MG63 (cell line): ENCODE data around the gene CD207. TPM values are rescaled to one million over a fixed set of nuclear protein-coding genes. Genes with fewer than 3 reads are reported as not detected.

Source experiments
- total RNA-seq: library from RNA; depleted of rRNA; stranded (reverse); fragments of >200 nt; shearing (Covaris generic); gene quantifications from 2 replicates; pipeline ENCODE4 v1.2.3, GENCODE V29; 2014; ENCODE audit warnings: low replicate concordance; rRNA removed

Gene CD207
- total RNA-seq, 1 experiment from 2014 or later = not detected

Other genes with a start within 250 kb of the CD207 start
- 3.4 and 13.3 TPM in 2 replicates for gene ADD2, start 67.6 kb downstream of the CD207 start, total RNA-seq
- gene FIGLA, start 45.2 kb downstream of the CD207 start, total RNA-seq = not detected in 2 replicates
- gene CLEC4F, start 15.2 kb downstream of the CD207 start, total RNA-seq = not detected in 2 replicates
- 1.9 TPM in 1 of 2 replicates, not detected in the other for gene VAX2, start 64.8 kb upstream of the CD207 start, total RNA-seq
- not detected in 2 replicates for gene ATP6V1B1, start 100.1 kb upstream of the CD207 start, total RNA-seq
- not detected in 2 replicates for gene ANKRD53, start 142.8 kb upstream of the CD207 start, total RNA-seq
- gene TEX261, start 159.1 kb upstream of the CD207 start, total RNA-seq = 39.8 and 78.4 TPM in 2 replicates
- 46.8 and 82.8 TPM in 2 replicates for gene NAGK, start 232.8 kb upstream of the CD207 start, total RNA-seq